NCI-H748 (cell line): ENCODE results near the gene TBRG4.

Experiments
- DNase-seq: peaks from one replicate; lab custom pipeline; 2025; ENCODE audit not compliant: unreplicated experiment; lab: John Stamatoyannopoulos, UW

TBRG4 gene

GRCh38 chr7:45145881-45146280 is 34.4 kb upstream of the TBRG4 start:
- no peak for DNase-seq

GRCh38 chr7:45143616-45144015 is 32.1 kb upstream of the TBRG4 start:
- no peak for DNase-seq

DNA sequence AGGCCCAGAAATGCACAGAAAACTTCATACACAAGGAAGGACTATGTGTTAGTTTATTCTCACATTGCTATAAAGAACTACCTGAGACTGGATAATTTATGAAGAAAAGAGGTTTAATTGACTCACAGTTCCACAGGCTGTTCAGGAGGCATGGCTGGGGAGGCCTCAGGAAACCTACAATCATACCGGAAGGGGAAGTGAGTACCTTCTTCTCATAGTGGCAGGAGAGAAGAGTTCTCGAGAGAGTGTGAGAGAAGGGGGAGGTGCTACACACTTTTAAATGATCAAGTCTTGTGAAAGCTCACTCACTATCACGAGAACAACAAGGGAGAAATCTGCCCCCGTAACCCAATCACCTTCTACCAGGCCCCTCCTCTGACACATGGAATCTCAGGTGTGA is 29.3 kb upstream of the TBRG4 start:
- no peak for DNase-seq

GRCh38 chr7:45138433-45139267 is 27.2 kb upstream of the TBRG4 start:
- DNase-seq, result no peak

GRCh38 chr7:45136106-45137060 is 24.9 kb upstream of the TBRG4 start:
- DNase-seq, result peak; percentile 68

GRCh38 chr7:45133877-45134276 is 22.4 kb upstream of the TBRG4 start:
- no peak for DNase-seq

GRCh38 chr7:45133352-45133751 is 21.9 kb upstream of the TBRG4 start:
- DNase-seq, result no peak

DNA sequence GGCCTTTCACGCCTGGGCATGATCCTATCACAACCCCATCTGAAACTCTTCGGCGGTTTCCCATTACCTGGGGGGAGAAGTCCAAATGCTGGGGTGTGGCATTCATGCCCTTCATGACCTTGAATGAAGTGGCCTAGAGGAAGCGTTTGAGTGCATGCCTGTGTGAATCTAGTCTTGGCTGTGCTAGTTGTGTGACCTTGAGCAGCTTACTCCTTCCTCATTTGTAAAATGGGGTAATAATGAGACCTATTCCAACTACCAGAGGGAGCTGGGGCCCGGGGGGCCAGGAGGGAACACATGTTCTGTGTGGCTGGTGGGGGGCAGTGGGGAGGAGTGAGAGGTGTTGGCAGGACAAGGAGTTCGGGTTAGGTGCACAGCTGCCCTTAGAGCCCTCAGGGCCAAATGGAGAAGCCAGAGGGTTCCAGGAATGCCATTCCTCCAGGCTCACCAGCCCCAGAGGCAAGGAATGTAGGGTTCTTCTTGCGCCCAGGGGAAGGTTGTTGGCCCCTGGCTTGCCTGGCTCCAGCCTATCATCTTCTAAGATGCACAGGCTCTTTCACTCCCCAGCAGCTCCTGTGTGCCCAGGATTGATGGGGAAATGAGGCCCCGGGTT is 21.3 kb upstream of the TBRG4 start:
- DNase-seq, result no peak

DNA sequence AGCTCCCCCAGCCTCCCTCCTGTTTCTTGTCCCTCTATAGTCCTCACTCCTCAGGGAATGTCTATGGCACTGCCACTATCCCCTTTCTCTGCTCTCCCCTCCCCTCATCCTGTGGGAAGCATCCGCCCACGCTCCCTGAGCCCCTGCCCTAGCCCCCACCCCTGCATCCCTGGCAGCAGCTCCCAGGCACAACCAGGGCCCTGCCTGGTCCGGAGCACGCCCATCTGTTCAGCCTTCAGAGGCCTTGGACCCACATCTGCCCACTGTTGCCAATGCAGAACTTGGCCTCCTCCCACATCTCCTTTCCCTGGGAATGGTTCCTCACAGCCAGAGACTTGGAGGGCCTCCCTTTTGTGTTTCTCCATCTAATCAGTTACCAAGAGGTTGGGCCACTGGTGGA is 20.4 kb upstream of the TBRG4 start:
- no peak for DNase-seq

DNA sequence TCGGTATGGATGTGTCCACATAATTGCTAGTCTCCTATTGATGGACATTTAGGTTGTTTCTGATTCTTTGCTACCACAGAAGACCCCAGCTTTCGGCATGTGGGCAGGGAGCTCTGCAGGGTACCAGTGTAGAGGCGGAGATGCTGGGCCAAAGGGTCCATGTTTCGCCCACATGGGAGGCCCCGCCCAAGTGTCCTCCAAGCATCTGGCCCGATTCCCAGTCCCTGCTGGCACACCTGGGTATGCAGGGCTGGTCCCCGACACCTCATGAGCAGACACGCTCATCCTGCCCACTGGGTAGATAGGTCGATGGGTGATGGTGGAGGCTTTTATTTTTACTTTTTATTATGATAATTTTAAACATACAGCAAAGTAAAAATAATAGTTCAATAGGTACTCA is 19.4 kb upstream of the TBRG4 start:
- DNase-seq, result no peak

- no peak for DNase-seq
Measured at GRCh38 chr7:45129906-45130305, 18.4 kb upstream of the TBRG4 start.

GRCh38 chr7:45129181-45129800 is 17.8 kb upstream of the TBRG4 start:
- DNase-seq, result no peak

- no peak for DNase-seq
Measured at GRCh38 chr7:45126920-45127319, 15.4 kb upstream of the TBRG4 start.

DNA sequence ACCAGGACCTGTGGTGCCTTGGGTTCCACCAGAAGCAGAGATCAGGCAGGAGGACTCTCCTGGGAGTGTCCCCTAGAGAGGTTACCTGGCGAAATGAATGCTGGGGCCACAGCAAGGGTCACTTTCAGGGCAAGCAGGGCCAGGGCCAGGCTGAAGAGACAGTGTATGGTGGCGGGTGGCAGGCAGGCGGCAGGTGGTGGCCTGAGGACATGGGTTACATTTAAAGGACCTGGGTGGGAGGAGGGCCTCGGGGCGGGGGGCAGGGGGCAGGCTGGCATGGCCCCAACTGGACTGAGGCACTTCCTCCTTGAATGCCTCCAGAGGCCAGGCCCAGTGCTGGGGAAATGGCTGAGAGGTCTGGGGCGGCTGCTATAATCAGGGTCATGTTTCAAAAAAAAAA is 14.7 kb upstream of the TBRG4 start:
- no peak for DNase-seq

GRCh38 chr7:45125193-45125904 is 13.9 kb upstream of the TBRG4 start:
- no peak for DNase-seq

- no peak for DNase-seq
Measured at GRCh38 chr7:45123913-45124710, 12.6 kb upstream of the TBRG4 start.

GRCh38 chr7:45122975-45123860 is 11.7 kb upstream of the TBRG4 start:
- DNase-seq, result no peak

GRCh38 chr7:45119550-45119949 is 8.1 kb upstream of the TBRG4 start:
- DNase-seq, result no peak

GRCh38 chr7:45118889-45119331 is 7.4 kb upstream of the TBRG4 start:
- DNase-seq, result no peak
